Activated T-cell treated with anti-CD3 and anti-CD28 coated beads, Interleukin-2, amount 50 U/mL, for 24 hours (primary cell): Measurements from ENCODE around the gene EXOC6.

Experiments used
- DNase-seq: peaks from one replicate; pipeline ENCODE4 v3.0.0-alpha.2; 2020
- H3K27ac Mint-ChIP-seq: 2 replicates; pipeline ENCODE4 v1.8.0; 2020; ENCODE audit warnings: mild to moderate bottlenecking, mixed read lengths
- H3K27me3 Mint-ChIP-seq: 2 replicates; pipeline ENCODE4 v1.8.0; 2020; ENCODE audit warnings: mixed read lengths
- H3K36me3 Mint-ChIP-seq: 2 replicates; pipeline ENCODE4 v1.8.0; 2020; ENCODE audit warnings: low read depth, mixed read lengths
- H3K4me1 Mint-ChIP-seq: 2 replicates; pipeline ENCODE4 v1.8.0; 2020; ENCODE audit warnings: low read depth, mixed read lengths
- H3K4me3 Mint-ChIP-seq: 2 replicates; pipeline ENCODE4 v1.8.0; 2020; ENCODE audit warnings: mild to moderate bottlenecking, moderate library complexity, mixed read lengths
- H3K9me3 Mint-ChIP-seq: 2 replicates; pipeline ENCODE4 v1.8.0; 2020; ENCODE audit warnings: mixed read lengths

Gene EXOC6

GRCh38 chr10:93062514-93063143 is 214.3 kb downstream of the EXOC6 start:
- peak; percentile 70 for DNase-seq
- H3K36me3 Mint-ChIP-seq = peaks cover 17% of the 10 kb centered on the region
- H3K4me1 Mint-ChIP-seq = peaks cover 30% of the 10 kb centered on the region
- H3K27me3 Mint-ChIP-seq = peaks cover 72% of the 10 kb centered on the region
- no peaks in the 10 kb centered on the region for H3K9me3 Mint-ChIP-seq
- H3K4me3 Mint-ChIP-seq = peak overlapping the region; percentile 72
- H3K27ac Mint-ChIP-seq = no peak overlapping the region

GRCh38 chr10:93063144-93063976 is 215.0 kb downstream of the EXOC6 start:
- H3K27ac Mint-ChIP-seq = no peak overlapping the region
- no peaks in the 10 kb centered on the region for H3K9me3 Mint-ChIP-seq
- DNase-seq = peak; percentile 33
- peaks cover 13% of the 10 kb centered on the region for H3K36me3 Mint-ChIP-seq
- peaks cover 79% of the 10 kb centered on the region for H3K27me3 Mint-ChIP-seq
- no peak overlapping the region for H3K4me3 Mint-ChIP-seq
- peaks cover 34% of the 10 kb centered on the region for H3K4me1 Mint-ChIP-seq

- Mint-ChIP-seq H3K4me1 (peaks cover 38% of the 10 kb centered on the region), H3K36me3 (peaks cover 10% of the 10 kb centered on the region), H3K27ac (no peak overlapping the region), H3K9me3 (no peaks in the 10 kb centered on the region), H3K27me3 (peaks cover 87% of the 10 kb centered on the region), H3K4me3 (no peak overlapping the region)
- DNase-seq = no peak
These were observed 215.8 kb downstream of the EXOC6 start for GRCh38 chr10:93063977-93064660.

GRCh38 chr10:93064874-93065660 is 216.7 kb downstream of the EXOC6 start:
- H3K27me3 Mint-ChIP-seq = peaks cover 84% of the 10 kb centered on the region
- H3K36me3 Mint-ChIP-seq = peaks cover under 1% of the 10 kb centered on the region
- no peak overlapping the region for H3K4me3 Mint-ChIP-seq
- H3K9me3 Mint-ChIP-seq = no peaks in the 10 kb centered on the region
- no peak for DNase-seq
- no peak overlapping the region for H3K27ac Mint-ChIP-seq
- H3K4me1 Mint-ChIP-seq = peaks cover 36% of the 10 kb centered on the region

- peaks cover 32% of the 10 kb centered on the region for H3K4me1 Mint-ChIP-seq
- no peak for DNase-seq
- no peak overlapping the region for H3K4me3 Mint-ChIP-seq
- H3K27ac Mint-ChIP-seq = no peak overlapping the region
- no peaks in the 10 kb centered on the region for H3K36me3 Mint-ChIP-seq
- peaks cover 86% of the 10 kb centered on the region for H3K27me3 Mint-ChIP-seq
- H3K9me3 Mint-ChIP-seq = no peaks in the 10 kb centered on the region
These were observed 217.6 kb downstream of the EXOC6 start for GRCh38 chr10:93065675-93066543.

GRCh38 chr10:93066544-93066913 is 218.2 kb downstream of the EXOC6 start:
- Mint-ChIP-seq H3K36me3 (no peaks in the 10 kb centered on the region), H3K27me3 (peaks cover 87% of the 10 kb centered on the region), H3K4me1 (peaks cover 31% of the 10 kb centered on the region), H3K4me3 (no peak overlapping the region), H3K9me3 (no peaks in the 10 kb centered on the region), H3K27ac (no peak overlapping the region)
- DNase-seq = no peak

GRCh38 chr10:93067443-93068365 is 219.4 kb downstream of the EXOC6 start:
- DNase-seq = no peak
- no peak overlapping the region for H3K27ac Mint-ChIP-seq
- no peaks in the 10 kb centered on the region for H3K36me3 Mint-ChIP-seq
- H3K9me3 Mint-ChIP-seq = no peaks in the 10 kb centered on the region
- no peak overlapping the region for H3K4me3 Mint-ChIP-seq
- peaks cover 31% of the 10 kb centered on the region for H3K4me1 Mint-ChIP-seq
- H3K27me3 Mint-ChIP-seq = peaks cover 88% of the 10 kb centered on the region

GRCh38 chr10:93068411-93069244 is 220.3 kb downstream of the EXOC6 start:
- H3K27ac Mint-ChIP-seq = no peak overlapping the region
- H3K9me3 Mint-ChIP-seq = no peaks in the 10 kb centered on the region
- peak; percentile 37 for DNase-seq

GRCh38 chr10:93069245-93069561 is 220.9 kb downstream of the EXOC6 start:
- peaks cover 32% of the 10 kb centered on the region for H3K4me1 Mint-ChIP-seq
- peaks cover 89% of the 10 kb centered on the region for H3K27me3 Mint-ChIP-seq
- no peak overlapping the region for H3K27ac Mint-ChIP-seq
- H3K9me3 Mint-ChIP-seq = no peaks in the 10 kb centered on the region
- no peak for DNase-seq
- no peaks in the 10 kb centered on the region for H3K36me3 Mint-ChIP-seq
- no peak overlapping the region for H3K4me3 Mint-ChIP-seq

More at GRCh38 chr10:93068411-93069244, 220.3 kb downstream of the EXOC6 start:
- Mint-ChIP-seq H3K27me3 (peaks cover 89% of the 10 kb centered on the region), H3K4me3 (no peak overlapping the region), H3K4me1 (peaks cover 32% of the 10 kb centered on the region), H3K36me3 (no peaks in the 10 kb centered on the region)

GRCh38 chr10:93070378-93071176 is 222.3 kb downstream of the EXOC6 start:
- H3K27ac Mint-ChIP-seq = no peak overlapping the region
- peaks cover 42% of the 10 kb centered on the region for H3K4me1 Mint-ChIP-seq
- no peaks in the 10 kb centered on the region for H3K9me3 Mint-ChIP-seq
- H3K27me3 Mint-ChIP-seq = peaks cover 89% of the 10 kb centered on the region
- DNase-seq = no peak
- H3K4me3 Mint-ChIP-seq = no peak overlapping the region
- H3K36me3 Mint-ChIP-seq = no peaks in the 10 kb centered on the region

- Mint-ChIP-seq H3K27ac (no peak overlapping the region), H3K4me3 (no peak overlapping the region), H3K27me3 (peaks cover 93% of the 10 kb centered on the region), H3K4me1 (peaks cover 45% of the 10 kb centered on the region), H3K36me3 (no peaks in the 10 kb centered on the region), H3K9me3 (no peaks in the 10 kb centered on the region)
- DNase-seq = no peak
These were observed 222.8 kb downstream of the EXOC6 start for GRCh38 chr10:93071177-93071472.
